ENCODE measurements around the gene MMP1. TPM values are rescaled to one million over a fixed set of nuclear protein-coding genes. Genes with fewer than 3 reads are reported as not detected.

The MMP1 gene
- total RNA-seq, 3 donors from 2014 or later (not counting 1 experiment from before 2014, with no cell fraction given), result not detected

- intact Hi-C loops (cut with micrococcal nuclease), result no loop called here
- no peaks in the 10 kb centered on the region for H3K27me3 ChIP-seq (ENCODE audit: control insufficient read depth, insufficient read depth, low read length)
- no CpG with 5 or more reads among the region's 1 CpG for WGBS (ENCODE audit: insufficient coverage)
- no peaks in the 10 kb centered on the region for H3K9me3 ChIP-seq (ENCODE audit: control insufficient read depth, insufficient read depth, low read length)
- DNase-seq, result no peak
- H3K4me1 Mint-ChIP-seq, result no peaks in the 10 kb centered on the region
- ATAC-seq, result no peak
- no peaks in the 10 kb centered on the region for H3K4me1 ChIP-seq (ENCODE audit: control insufficient read depth, insufficient read depth, low read length)
- TF ChIP-seq, protein P1, sequence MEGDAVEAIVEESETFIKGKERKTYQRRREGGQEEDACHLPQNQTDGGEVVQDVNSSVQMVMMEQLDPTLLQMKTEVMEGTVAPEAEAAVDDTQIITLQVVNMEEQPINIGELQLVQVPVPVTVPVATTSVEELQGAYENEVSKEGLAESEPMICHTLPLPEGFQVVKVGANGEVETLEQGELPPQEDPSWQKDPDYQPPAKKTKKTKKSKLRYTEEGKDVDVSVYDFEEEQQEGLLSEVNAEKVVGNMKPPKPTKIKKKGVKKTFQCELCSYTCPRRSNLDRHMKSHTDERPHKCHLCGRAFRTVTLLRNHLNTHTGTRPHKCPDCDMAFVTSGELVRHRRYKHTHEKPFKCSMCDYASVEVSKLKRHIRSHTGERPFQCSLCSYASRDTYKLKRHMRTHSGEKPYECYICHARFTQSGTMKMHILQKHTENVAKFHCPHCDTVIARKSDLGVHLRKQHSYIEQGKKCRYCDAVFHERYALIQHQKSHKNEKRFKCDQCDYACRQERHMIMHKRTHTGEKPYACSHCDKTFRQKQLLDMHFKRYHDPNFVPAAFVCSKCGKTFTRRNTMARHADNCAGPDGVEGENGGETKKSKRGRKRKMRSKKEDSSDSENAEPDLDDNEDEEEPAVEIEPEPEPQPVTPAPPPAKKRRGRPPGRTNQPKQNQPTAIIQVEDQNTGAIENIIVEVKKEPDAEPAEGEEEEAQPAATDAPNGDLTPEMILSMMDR (IDR thresholded peaks at IDR 0.05), result no peak
- H3K36me3 ChIP-seq (ENCODE audit: control insufficient read depth, insufficient read depth, low read length), result no peaks in the 10 kb centered on the region
- no peaks in the 10 kb centered on the region for H3K9me3 Mint-ChIP-seq
- no peak overlapping the region for H3K4me3 Mint-ChIP-seq
- no peak overlapping the region for H3K4me3 ChIP-seq (ENCODE audit: low read length)
- H3K27ac ChIP-seq (ENCODE audit: low read length), result no peak overlapping the region
- no peaks in the 10 kb centered on the region for H3K27me3 Mint-ChIP-seq (ENCODE audit: low read depth in 2 of 2)
- H3K36me3 Mint-ChIP-seq, result no peaks in the 10 kb centered on the region
- H3K27ac Mint-ChIP-seq, result no peak overlapping the region
These were observed 26.6 kb upstream of the MMP1 start for GRCh38 chr11:102824556-102824955.

- Histone ChIP-seq H3K4me3 (ENCODE audit: low read length) (no peak overlapping the region), H3K9me3 (ENCODE audit: control insufficient read depth, insufficient read depth, low read length) (no peaks in the 10 kb centered on the region), H3K27ac (ENCODE audit: low read length) (no peak overlapping the region), H3K36me3 (ENCODE audit: control insufficient read depth, insufficient read depth, low read length) (no peaks in the 10 kb centered on the region), H3K4me1 (ENCODE audit: control insufficient read depth, insufficient read depth, low read length) (no peaks in the 10 kb centered on the region), H3K27me3 (ENCODE audit: control insufficient read depth, insufficient read depth, low read length) (no peaks in the 10 kb centered on the region)
- ATAC-seq, result no peak
- Mint-ChIP-seq H3K27ac (no peak overlapping the region), H3K4me3 (no peak overlapping the region), H3K27me3 (ENCODE audit: low read depth in 2 of 2) (no peaks in the 10 kb centered on the region), H3K4me1 (no peaks in the 10 kb centered on the region), H3K36me3 (no peaks in the 10 kb centered on the region), H3K9me3 (peaks cover 7 to 8% of the 10 kb centered on the region in 2 donors)
- TF ChIP-seq, protein P1 (IDR thresholded peaks at IDR 0.05), result no peak
- intact Hi-C loops (cut with micrococcal nuclease), result no loop called here
- DNase-seq, result no peak
- WGBS (ENCODE audit: insufficient coverage), result 85% methylated on average over 6 of the region's 6 CpGs
These were observed 21.5 kb upstream of the MMP1 start for GRCh38 chr11:102819491-102819890.

DNA sequence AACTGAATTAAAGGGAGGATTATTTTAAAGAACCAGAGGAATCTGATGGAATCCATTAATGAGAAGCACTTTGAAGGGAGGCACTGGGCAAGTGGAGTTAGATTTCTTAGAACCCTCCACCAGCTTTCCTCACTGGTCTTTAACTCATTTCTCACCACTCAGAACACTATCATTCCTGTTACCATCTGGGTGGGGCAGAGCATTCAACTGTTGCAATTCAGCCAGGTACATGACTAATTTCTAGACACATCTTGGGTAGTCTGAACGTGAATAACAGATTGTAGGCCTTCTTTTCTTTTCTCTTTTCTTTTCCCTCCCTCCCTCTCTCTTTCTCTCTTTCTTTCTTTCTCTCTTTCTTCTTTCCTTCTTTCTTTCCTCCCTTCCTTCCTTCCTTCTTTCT, 15.5 kb upstream of the MMP1 start:
- Mint-ChIP-seq H3K36me3 (no peaks in the 10 kb centered on the region), H3K4me1 (no peaks in the 10 kb centered on the region), H3K4me3 (no peak overlapping the region), H3K9me3 (peaks cover 7 to 12% of the 10 kb centered on the region in 2 donors), H3K27me3 (ENCODE audit: low read depth in 2 of 2) (peaks cover 0 to 9% of the 10 kb centered on the region in 2 donors), H3K27ac (no peak overlapping the region)
- DNase-seq (no peak), ATAC-seq (no peak)
- Histone ChIP-seq H3K4me1 (ENCODE audit: control insufficient read depth, insufficient read depth, low read length) (no peaks in the 10 kb centered on the region), H3K27me3 (ENCODE audit: control insufficient read depth, insufficient read depth, low read length) (no peaks in the 10 kb centered on the region), H3K4me3 (ENCODE audit: low read length) (no peak overlapping the region), H3K9me3 (ENCODE audit: control insufficient read depth, insufficient read depth, low read length) (no peaks in the 10 kb centered on the region), H3K27ac (ENCODE audit: low read length) (no peak overlapping the region), H3K36me3 (ENCODE audit: control insufficient read depth, insufficient read depth, low read length) (no peaks in the 10 kb centered on the region)
- WGBS (ENCODE audit: insufficient coverage), result 74% methylated on average over 1 of the region's 1 CpG
- TF ChIP-seq, protein P1 (IDR thresholded peaks at IDR 0.05), result no peak
- intact Hi-C loops (cut with micrococcal nuclease), result no loop called here

DNA sequence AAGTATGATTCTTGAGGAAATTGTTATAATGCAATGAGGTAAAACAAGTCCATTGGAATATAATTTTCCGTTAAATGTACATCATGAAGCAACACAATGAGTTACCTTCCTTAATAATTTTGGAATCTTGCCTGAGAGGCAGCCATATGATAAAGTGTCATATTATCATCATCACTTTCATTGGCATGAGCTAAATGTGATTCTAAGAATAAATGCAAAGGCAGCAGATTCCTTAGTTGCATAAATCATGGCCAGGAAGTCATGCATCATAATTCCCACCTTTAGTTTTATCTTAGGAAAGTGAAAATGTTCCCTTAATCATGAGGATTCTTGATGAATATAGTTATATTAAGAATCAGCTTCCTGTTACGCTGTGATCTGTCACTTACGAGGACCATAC, 14.2 kb upstream of the MMP1 start:
- Histone ChIP-seq H3K9me3 (ENCODE audit: control insufficient read depth, insufficient read depth, low read length) (no peaks in the 10 kb centered on the region), H3K36me3 (ENCODE audit: control insufficient read depth, insufficient read depth, low read length) (no peaks in the 10 kb centered on the region), H3K27ac (ENCODE audit: low read length) (no peak overlapping the region), H3K27me3 (ENCODE audit: control insufficient read depth, insufficient read depth, low read length) (no peaks in the 10 kb centered on the region), H3K4me3 (ENCODE audit: low read length) (no peak overlapping the region), H3K4me1 (ENCODE audit: control insufficient read depth, insufficient read depth, low read length) (no peaks in the 10 kb centered on the region)
- Mint-ChIP-seq H3K4me3 (no peak overlapping the region), H3K27ac (no peak overlapping the region), H3K36me3 (no peaks in the 10 kb centered on the region), H3K4me1 (no peaks in the 10 kb centered on the region), H3K27me3 (ENCODE audit: low read depth in 2 of 2) (peaks cover 0 to 9% of the 10 kb centered on the region in 2 donors), H3K9me3 (peaks cover 7% of the 10 kb centered on the region in 2 donors)
- intact Hi-C loops (cut with micrococcal nuclease), result no loop called here
- DNase-seq, result no peak
- ATAC-seq, result no peak
- TF ChIP-seq, protein P1 (IDR thresholded peaks at IDR 0.05), result no peak
- 82% methylated on average over 2 of the region's 3 CpGs for WGBS (ENCODE audit: insufficient coverage)
